GM21390 (cell line): ENCODE measurements around the gene GNAS-AS1.
"Not testable (repeated sequence)": the region's sequence is repeated elsewhere in the genome, so short reads cannot be mapped to it uniquely, and the experiment has no call there.

ENCODE experiments used
- ATAC-seq: cut with Tn5 transposase; IDR thresholded peaks from one replicate; pipeline ENCODE4 v1.9.1; 2021; ENCODE audit not compliant: unreplicated experiment

The GNAS-AS1 gene

DNA sequence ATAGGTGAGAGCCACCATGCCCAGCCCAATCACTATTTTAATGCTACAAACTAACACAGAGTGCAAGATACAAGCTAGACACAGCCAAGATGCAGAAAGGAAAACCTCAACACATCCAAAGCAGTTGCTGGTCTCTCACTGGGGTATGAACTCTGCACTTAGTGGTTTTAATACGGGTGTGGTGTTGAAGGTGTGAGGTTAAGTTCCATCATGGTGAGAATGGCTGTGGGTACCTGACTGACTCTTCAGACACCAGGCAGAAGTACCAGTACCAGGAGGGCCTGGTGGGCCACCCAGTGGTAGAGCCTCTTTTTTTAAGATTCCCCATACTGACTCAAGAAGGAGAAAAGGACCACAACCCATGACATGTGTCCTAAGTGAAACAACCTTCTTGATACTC, 13.0 kb downstream of the GNAS-AS1 start:
- no peak for ATAC-seq

GRCh38 chr20:58836616-58837204, 14.0 kb downstream of the GNAS-AS1 start:
- ATAC-seq: no peak

DNA sequence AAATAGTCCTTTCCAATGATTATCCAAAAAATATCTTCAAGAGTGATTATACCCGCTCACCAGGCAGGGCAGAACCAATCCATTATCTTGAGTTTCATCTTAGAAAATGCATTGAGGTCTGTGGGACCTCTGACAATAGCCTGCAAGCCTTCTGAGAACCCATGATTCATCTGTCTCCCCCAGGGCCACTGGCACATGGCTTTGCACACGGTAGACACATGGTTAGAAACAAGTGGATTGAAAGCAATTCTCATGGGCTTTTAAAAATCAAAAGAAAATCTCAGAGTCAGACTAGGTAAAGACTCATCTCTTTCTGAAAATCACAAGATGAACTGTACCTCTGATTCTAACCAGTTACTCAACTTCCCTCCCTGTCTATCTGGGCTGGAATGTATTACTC, 15.5 kb downstream of the GNAS-AS1 start:
- no peak for ATAC-seq

DNA sequence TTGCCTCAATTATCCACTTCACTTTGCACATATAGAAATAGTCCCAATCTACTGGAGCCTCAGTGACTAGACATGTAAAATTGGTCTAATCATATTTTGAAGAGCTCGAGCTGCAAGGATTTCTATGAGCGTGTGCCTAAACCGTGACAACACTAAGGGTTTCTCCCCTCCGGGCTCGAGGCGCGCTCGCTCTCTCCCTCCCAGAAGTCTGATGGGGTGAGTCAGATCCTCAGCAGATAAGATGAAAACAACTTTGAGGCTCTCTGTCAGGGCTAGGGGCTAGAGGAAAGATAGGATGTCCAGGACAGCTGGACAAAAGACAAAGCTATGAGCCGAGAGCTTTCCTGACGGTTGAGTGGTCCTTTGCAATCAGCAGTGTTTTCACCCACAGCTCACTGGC, 16.8 kb downstream of the GNAS-AS1 start:
- no peak for ATAC-seq

- no peak for ATAC-seq
Measured at GRCh38 chr20:58832457-58832856, 18.2 kb downstream of the GNAS-AS1 start.

DNA sequence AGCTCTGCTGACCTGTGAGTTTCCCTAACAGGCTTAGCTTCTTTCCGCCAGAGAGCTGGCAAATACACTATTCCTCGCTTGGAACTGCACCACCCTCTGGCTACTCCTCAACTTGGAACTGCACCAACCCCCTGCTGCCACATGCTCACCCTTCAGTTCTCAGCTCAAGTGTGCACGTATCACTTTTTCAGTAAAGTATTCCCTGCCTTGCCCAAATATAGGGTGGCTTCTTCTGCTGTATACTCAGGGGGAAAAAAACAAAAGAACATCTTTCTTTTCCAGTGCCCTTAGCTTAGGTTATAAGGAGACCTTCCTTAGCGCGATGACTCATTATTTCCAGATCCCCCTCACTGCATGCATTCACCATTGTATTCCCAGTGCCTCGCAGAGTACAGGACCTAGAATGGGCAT, 21.2 kb downstream of the GNAS-AS1 start:
- ATAC-seq: no peak

DNA sequence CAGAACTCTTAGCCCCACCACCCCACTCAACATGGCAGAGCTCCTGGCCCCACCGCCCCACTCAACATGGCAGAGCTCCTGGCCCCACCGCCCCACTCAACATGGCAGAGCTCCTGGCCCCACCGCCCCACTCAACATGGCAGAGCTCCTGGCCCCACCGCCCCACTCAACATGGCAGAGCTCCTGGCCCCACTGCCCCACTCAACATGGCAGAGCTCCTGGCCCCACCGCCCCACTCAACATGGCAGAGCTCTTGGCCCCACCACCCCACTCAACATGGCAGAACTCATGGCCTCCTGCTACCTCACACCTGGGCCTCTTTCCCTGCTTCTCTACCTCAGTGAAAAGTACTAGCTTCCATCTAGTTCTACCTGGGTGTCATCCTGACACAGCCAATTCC, 21.9 kb downstream of the GNAS-AS1 start:
- not testable (repeated sequence) for ATAC-seq

DNA sequence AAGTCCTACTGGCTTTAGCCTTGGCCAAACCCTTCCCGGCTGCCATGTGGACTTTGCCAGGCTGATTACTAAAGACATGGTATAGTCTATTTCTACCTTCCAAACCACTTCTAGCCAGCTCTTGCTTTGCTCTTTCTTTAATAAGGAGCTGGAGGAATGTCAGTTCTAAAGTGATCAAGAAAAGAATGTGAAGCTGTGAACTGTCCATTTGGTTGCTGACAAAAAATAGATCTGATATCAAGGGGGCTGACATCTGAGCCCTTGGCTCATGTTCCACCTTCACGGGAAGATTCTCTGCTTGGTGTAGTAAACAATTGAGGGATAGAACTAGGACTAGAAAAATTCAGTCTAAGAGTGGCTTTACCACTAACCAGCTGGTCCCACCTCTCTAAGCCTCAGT, 22.6 kb downstream of the GNAS-AS1 start:
- no peak for ATAC-seq

DNA sequence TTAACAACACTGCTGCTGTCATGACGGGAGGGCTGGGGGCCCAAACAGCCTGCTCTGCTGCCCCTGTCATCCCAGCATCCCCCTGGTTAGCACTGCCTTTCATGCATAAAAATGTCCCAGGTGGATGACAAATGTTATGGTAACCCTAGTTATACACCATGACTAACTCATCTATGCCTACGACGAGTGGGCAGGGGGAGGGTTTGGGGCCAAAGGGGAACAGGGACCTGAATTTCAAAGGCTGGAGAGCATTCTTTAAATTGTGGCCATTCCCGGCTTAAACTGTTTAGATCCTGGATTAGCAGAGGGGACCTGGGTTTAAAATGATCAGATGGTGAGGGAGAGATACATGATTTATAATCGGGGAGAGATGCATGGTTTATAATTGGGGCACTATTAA, 24.4 kb downstream of the GNAS-AS1 start:
- no peak for ATAC-seq

GRCh38 chr20:58825450-58825849, 25.3 kb downstream of the GNAS-AS1 start:
- no peak for ATAC-seq

GRCh38 chr20:58824843-58825242, 25.9 kb downstream of the GNAS-AS1 start:
- no peak for ATAC-seq

DNA sequence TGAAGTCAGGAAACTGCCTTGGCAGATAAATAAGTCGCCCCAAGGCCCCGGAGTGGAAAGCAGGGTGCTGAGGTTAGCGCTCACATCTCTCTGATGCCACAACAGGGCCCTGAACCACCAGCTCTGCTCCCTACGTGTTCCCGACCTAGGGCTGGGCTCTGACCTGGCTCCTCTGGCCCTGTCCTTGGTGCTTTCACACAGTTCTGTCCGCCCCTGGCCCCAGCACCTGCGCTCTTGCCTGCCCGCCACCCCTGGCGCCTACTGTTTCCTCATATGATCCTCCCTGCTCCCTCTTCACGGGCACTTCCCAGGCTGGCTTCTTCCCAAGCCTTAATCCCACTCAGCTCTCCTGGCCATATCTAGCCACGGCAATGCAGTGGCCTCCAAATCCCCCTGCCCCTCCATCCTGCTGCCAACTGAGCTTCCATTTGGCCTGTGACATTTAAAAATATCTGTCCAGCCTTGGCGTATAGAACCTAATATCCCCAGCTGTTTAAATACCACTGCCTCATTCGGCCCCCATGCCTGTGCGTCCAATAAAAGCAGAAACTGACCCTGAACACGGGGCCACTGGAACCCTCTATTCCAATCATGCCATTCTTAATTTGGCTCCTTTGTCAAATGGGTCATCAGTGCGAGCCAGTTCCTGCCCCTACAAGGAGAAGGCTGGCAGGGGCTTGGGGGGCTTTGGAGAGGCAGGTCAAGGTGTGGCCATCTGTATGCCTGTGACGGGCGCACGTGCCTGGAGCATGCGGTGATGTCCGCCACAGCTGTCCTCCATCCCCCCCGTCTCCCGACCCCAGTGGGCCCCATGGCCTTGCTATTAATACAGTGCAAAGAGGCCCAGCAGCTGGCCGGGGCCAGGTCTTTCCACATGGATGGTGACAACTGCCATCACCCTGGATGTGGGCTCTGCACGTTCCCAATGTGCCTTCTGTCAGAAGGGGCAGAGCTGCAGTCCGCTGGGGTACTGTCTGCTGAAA, 27.7 kb downstream of the GNAS-AS1 start:
- ATAC-seq: no peak

GRCh38 chr20:58822149-58822548, 28.6 kb downstream of the GNAS-AS1 start:
- ATAC-seq: no peak

DNA sequence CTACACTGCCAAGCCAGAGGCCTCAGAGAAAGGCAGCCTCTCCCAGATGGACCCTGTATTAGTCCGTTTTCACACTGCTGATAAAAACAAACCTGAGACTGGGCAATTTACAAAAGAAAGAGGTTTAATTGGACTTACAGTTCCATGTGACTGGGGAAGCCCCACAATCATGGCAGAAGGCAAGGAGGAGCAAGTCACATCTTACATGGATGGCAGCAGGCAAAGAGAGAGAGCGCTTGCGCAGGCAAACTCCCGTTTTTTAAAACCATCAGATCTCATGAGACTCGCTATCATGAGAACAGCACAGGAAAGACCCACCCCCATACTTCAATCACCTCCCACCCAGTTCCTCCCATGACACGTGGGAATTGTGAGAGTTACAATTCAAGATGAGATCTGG, 30.2 kb downstream of the GNAS-AS1 start:
- ATAC-seq: not testable (repeated sequence)

DNA sequence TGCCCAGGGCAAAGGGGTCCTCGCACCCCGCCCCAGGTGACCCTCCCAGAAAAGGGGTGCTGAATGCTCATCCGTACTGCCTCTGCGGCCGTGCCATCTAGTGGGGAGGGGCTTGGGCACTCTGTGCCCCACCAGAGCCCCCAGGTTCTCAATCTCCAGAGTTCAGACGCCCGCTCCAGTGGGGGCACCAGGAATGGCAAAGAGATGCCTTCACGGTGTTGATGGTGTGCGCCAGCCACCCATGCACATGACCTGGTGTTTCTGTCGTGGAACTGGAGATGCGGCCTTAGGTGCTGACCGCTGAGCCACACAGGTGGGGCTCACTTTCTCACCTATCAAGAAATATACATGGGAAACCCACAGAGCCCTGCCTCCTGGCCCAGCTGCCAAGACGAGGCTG, 30.8 kb downstream of the GNAS-AS1 start:
- ATAC-seq: no peak

DNA sequence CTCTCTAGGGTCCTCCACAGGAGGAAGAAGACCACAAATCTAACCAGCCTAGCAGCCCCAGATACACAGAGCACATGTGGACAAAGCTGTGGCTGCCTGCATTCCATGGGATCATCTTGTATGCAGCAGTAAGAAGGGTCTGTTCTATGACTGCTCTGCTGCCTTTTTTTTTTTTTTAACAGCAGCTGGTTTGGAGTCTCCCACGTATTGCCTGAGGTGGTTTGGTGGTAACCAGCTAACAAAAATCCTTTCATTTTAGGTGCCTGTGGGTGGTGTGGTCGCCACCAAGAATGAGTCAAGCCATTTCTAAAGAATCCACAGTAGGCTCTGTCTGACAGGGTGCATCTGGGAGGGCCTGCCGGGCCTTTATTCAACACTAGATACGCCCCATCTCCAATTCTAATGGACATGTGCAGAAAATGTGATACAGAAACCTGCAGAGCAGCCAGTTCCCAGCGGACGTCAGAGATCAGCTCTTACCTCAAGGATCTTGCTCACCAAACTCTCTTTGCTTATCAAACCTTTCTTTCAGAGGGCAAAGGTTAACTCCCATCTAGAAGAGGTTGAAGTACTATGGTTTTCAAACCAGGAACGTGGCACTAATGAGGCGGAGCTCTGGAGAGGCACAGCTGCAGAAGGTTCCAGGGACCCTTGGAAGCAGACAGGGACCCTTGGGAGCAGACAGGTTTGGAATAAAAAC, 32.0 kb downstream of the GNAS-AS1 start:
- no peak for ATAC-seq

DNA sequence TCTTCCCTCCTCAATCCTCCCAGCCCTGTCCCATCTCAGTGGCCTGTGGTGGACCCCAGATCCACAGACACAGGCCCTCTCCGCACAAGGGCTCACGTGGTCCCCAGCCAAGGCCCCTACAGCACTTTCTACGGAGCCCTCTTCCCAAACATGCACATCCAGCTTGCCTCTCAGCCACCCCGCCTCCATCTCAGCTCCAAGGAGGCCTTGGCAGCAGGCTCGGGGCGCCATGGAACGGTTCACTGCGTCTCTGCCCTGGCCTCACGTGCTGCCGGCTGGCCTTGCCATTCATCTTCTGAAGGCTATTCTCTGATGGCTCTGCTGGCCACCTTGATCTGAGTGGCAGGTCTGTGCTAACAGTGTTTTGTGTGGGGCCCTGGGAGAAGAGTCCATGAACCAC, 33.0 kb downstream of the GNAS-AS1 start:
- ATAC-seq: no peak

- ATAC-seq: no peak
Measured at GRCh38 chr20:58816957-58817651, 33.6 kb downstream of the GNAS-AS1 start.

DNA sequence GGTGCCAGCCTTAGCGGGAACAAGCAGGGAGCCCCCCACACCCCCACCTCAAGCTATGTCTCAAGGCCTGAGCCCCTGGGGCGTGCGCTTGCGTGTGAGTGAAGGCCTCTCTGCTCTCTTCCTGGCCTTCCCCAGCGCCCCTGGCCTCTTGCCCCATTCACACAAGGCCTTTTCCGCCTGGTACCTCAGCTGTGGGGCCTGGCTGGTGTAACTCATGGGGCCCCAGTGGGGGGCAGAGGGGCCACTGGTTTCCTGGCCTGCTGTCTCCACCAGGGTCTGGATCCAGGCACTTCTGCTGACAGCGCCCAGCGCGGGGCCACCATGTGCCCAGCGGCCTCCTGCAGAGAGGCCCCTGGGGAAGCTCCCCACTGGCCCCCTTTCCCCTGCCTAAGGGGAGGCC, 34.7 kb downstream of the GNAS-AS1 start:
- no peak for ATAC-seq

DNA sequence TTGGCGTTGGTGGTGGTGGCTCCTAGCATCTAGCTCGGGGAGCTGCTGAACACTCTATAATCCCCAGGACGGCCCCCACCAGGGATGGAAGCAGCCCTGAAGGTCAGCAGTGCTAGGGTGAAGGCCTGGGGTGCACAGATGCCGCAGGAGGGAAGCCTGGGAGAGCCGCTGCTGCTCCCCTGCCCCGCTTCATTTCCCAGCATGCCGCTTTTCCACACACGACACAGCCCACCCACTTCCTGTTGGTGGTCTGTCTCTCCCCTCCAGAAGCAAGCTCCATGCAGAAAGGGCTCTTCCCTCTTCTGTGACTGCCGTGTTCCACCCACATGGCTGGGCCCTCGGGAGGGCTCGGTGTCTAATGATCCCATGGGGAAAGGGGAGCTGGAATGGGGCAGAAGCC, 35.3 kb downstream of the GNAS-AS1 start:
- ATAC-seq: no peak

DNA sequence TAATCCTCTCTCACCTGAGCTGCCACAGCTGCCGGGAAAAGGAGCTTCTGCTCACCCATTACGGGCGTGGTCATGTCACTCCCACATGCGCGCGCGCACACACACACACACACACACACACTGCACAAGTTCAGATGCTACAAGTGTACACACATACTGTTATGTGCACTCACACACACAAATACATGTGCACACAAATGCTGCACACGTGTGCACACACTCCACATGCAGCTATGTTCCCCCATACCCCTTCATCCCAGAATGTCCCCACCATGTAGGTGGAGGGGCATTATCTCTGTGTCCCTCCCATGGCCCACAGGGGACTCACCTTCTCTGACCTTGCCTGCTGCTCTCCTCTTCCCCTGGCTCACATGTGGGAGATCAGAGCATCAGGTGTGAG, 37.3 kb downstream of the GNAS-AS1 start:
- ATAC-seq: no peak
